Measurements from ENCODE around the gene TBR1. TPM values are rescaled to one million over a fixed set of nuclear protein-coding genes. Genes with fewer than 3 reads are reported as not detected.

TBR1 gene
- total RNA-seq, 1 donor from 2014 or later: not detected

- Mint-ChIP-seq H3K36me3 (peaks cover 4% of the 10 kb centered on the region), H3K4me3 (no peak overlapping the region), H3K4me1 (peaks cover 13% of the 10 kb centered on the region), H3K27me3 (ENCODE audit: insufficient read depth, low read depth) (peaks cover 33% of the 10 kb centered on the region), H3K27ac (no peak overlapping the region), H3K9me3 (peaks cover 10% of the 10 kb centered on the region)
- no peak overlapping the region for H3K27ac ChIP-seq
- TF ChIP-seq EZH2 (IDR thresholded peaks at IDR 0.05) (no peak), CTCF (IDR thresholded peaks at IDR 0.05) (no peak), EZH2phosphoT487 (IDR thresholded peaks at IDR 0.05) (no peak)
- no peak overlapping the region for H3K4me3 ChIP-seq
- H3K4me1 ChIP-seq: no peaks in the 10 kb centered on the region
- no peaks in the 10 kb centered on the region for H3K36me3 ChIP-seq
- no peak overlapping the region for H3K4me2 ChIP-seq
- no peaks in the 10 kb centered on the region for H3K9me3 ChIP-seq (ENCODE audit: low read depth)
- H3K79me2 ChIP-seq (ENCODE audit: low read depth): no peaks in the 10 kb centered on the region
- peaks cover 7% of the 10 kb centered on the region for H3F3A ChIP-seq (ENCODE audit: low read depth)
- no peak overlapping the region for H2AFZ ChIP-seq (replicated peaks)
- DNase-seq (ENCODE audit: low spot score): no peak
- H4K20me1 ChIP-seq (ENCODE audit: low read depth): peaks cover 14% of the 10 kb centered on the region
- no peak overlapping the region for H3K9ac ChIP-seq
- H3K27me3 ChIP-seq: peaks cover 93% of the 10 kb centered on the region
These were observed 14.3 kb downstream of the TBR1 start for GRCh38 chr2:161430386-161430785.

- Histone ChIP-seq H2AFZ (replicated peaks) (no peak overlapping the region), H4K20me1 (ENCODE audit: low read depth) (no peaks in the 10 kb centered on the region), H3K4me1 (no peaks in the 10 kb centered on the region), H3K4me3 (no peak overlapping the region), H3K79me2 (ENCODE audit: low read depth) (no peaks in the 10 kb centered on the region), H3K27ac (no peak overlapping the region), H3K4me2 (no peak overlapping the region), H3F3A (ENCODE audit: low read depth) (peaks cover 6% of the 10 kb centered on the region), H3K27me3 (peaks cover 83% of the 10 kb centered on the region), H3K9me3 (ENCODE audit: low read depth) (no peaks in the 10 kb centered on the region), H3K9ac (no peak overlapping the region), H3K36me3 (no peaks in the 10 kb centered on the region)
- no peak overlapping the region for H3K4me3 Mint-ChIP-seq
- peaks cover 5% of the 10 kb centered on the region for H3K9me3 Mint-ChIP-seq
- H3K36me3 Mint-ChIP-seq: peaks cover 4% of the 10 kb centered on the region
- H3K27me3 Mint-ChIP-seq (ENCODE audit: insufficient read depth, low read depth): peaks cover 18% of the 10 kb centered on the region
- H3K4me1 Mint-ChIP-seq: peaks cover 11% of the 10 kb centered on the region
- TF ChIP-seq EZH2phosphoT487 (IDR thresholded peaks at IDR 0.05) (peak; percentile 26), CTCF (IDR thresholded peaks at IDR 0.05) (no peak)
- no peak overlapping the region for H3K27ac Mint-ChIP-seq
- no peak for DNase-seq (ENCODE audit: low spot score)
These were observed 16.0 kb downstream of the TBR1 start for GRCh38 chr2:161432107-161432506.

- Mint-ChIP-seq H3K36me3 (no peaks in the 10 kb centered on the region), H3K27me3 (ENCODE audit: insufficient read depth, low read depth) (peaks cover 4% of the 10 kb centered on the region), H3K4me3 (no peak overlapping the region), H3K27ac (no peak overlapping the region), H3K9me3 (no peaks in the 10 kb centered on the region), H3K4me1 (peaks cover 6% of the 10 kb centered on the region)
- DNase-seq (ENCODE audit: low spot score): no peak
- H3K79me2 ChIP-seq (ENCODE audit: low read depth): no peaks in the 10 kb centered on the region
- no peaks in the 10 kb centered on the region for H4K20me1 ChIP-seq (ENCODE audit: low read depth)
- no peaks in the 10 kb centered on the region for H3K9me3 ChIP-seq (ENCODE audit: low read depth)
- no peaks in the 10 kb centered on the region for H3F3A ChIP-seq (ENCODE audit: low read depth)
- no peak overlapping the region for H3K27ac ChIP-seq
- H3K9ac ChIP-seq: no peak overlapping the region
- H2AFZ ChIP-seq (replicated peaks): no peak overlapping the region
- H3K36me3 ChIP-seq: no peaks in the 10 kb centered on the region
- H3K4me1 ChIP-seq: no peaks in the 10 kb centered on the region
- no peak overlapping the region for H3K4me2 ChIP-seq
- no peak for TF ChIP-seq EZH2phosphoT487 (IDR thresholded peaks at IDR 0.05)
- no peak for TF ChIP-seq EZH2 (IDR thresholded peaks at IDR 0.05)
- no peak for TF ChIP-seq CTCF (IDR thresholded peaks at IDR 0.05)
- H3K4me3 ChIP-seq: no peak overlapping the region
- peaks cover 75% of the 10 kb centered on the region for H3K27me3 ChIP-seq
These were observed 18.0 kb downstream of the TBR1 start for GRCh38 chr2:161434118-161434517.
